GM18907 (cell line): Measurements from ENCODE around the gene CA14.
"Not testable (repeated sequence)": the region's sequence is repeated elsewhere in the genome, so short reads cannot be mapped to it uniquely, and the experiment has no call there.

Experiments used
- ATAC-seq: cut with Tn5 transposase; IDR thresholded peaks from one replicate; pipeline ENCODE4 v1.9.1; 2021; ENCODE audit warnings: mild to moderate bottlenecking, moderate library complexity; ENCODE audit not compliant: unreplicated experiment

Gene CA14

GRCh38 chr1:150280138-150280707, 22.6 kb downstream of the CA14 start:
- no peak for ATAC-seq

DNA sequence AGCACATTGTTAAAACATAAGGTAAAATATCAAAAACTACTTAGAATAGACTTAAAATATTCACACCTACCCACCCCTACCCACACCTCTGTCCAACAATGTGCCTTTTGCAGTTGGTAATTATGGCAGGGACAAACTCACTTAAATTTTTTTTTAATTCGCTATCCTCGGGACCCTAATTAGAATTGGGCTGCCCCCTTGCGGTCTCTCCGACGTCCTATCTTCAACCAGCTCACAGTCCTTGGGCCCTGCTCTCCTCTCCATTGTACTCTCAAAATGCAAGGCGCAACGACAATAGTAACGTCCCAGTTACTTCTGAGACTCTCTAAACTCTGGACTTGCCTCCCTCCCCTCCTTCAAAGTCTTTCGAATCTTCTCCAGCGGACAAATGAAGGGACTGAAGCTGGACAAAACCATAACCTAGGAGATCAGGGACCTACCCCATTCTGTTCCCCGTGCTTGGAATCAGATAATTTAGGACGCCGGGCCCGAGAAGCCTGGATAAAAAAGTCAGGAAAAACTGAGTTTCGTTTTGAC, 23.7 kb downstream of the CA14 start:
- ATAC-seq = no peak

DNA sequence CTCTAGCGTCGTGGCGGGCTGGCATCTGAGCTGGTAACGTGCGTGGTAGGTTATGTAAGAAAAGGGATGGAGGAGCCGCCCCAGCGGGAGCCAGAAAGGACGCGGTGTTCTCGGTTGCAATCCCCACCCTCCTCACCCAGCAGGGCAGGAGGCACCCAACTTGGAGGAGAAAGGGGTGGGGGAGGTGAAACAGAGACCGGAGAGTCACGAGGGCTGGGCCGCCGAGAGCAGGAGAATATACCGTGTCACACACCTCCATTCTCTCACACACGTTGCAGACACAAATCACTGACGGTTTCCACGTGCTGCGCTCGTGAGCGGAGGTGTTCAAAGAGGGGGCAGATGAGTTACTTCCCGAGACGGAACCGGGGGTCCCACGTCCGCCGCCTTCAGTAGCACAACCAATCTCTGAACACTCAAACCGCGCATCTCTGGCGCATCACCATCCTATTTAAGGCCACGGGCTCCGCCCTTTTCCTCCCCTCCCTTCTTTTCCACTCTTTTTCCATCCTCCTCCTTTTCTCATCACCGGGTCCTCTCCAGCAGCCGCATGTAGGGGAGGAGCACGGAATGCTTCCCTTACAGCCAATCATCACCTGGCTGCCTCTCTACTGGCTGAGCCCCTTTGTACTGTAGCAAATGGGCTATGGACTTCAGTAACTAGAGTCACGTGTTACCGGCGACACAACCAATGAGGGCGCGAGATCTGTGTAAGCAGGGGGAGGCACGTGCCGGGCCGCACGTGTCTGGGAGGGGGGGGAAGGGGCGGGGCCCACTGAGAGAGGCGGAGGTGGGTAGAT, 24.4 kb downstream of the CA14 start, which contains the start of gene CIART:
CIART (plus strand) TSS at position 797 of the 800 bp plus-strand sequence. CDS start 714 bp downstream, outside the sequence.
- peak; percentile 80 for ATAC-seq

DNA sequence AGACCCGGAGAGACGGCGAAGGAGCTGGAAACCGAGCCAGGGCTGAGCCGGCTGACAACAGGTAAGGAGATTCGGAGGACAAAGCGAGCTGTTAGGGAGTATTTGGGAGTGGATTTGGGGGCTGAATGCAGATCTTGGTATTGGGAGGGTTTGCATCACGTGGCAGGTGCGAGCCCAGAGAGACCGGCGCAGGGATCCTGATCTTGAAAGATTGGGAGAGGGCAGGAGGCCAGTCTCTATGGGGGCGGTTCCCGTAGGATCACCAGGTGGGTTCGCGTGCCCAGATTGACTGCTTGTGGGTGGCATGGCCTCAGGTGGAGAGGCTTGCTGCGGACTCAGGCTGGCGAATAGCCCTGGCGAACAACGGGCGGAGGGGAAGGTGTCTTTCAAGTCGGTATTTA, 25.0 kb downstream of the CA14 start:
- ATAC-seq = no peak

GRCh38 chr1:150283260-150283659, 25.7 kb downstream of the CA14 start:
- ATAC-seq = no peak

GRCh38 chr1:150288382-150288781, 30.8 kb downstream of the CA14 start:
- no peak for ATAC-seq

GRCh38 chr1:150288822-150289221, 31.2 kb downstream of the CA14 start:
- ATAC-seq = no peak

DNA sequence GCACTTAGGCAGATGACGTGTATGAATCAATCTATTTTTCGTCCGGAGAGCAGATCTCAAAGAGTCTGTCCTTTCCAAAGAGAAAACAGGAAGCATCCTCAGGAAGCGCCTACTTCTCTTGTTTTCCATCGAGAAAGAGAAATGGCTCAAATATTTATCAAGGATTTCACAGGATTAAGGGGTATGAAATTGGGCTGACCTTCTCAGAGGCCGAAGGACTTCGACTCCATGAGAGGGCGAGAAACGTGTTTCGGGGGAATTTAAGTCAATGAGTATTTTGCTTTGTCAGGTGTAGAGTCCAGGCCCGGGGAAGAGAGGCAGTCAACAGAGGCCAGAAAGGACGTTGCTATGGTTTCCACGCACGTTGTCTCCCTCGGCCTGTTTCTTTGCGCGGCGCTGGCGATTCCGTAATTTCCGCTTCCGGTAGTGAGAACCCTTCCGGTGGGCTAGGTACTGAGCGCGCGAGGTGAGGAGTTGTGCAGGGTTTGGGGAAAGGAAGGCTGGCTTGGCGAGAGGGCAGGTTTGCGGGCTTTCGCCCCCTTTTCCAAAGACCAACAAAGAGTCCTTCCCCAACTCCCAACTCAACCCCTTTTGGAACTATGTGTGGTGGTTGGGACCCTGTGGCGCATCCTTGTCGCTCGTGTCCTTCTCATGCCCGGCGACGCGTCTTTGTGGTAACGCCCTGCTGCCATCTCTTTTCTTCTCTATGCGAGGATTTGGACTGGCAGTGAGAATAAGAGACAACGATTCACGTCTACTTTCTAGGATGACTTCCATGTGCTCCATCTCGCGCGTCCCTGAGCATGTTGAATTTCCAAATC, 36.1 kb downstream of the CA14 start, which contains the start of gene MRPS21:
MRPS21 (plus strand) TSS at position 429 of the 821 bp plus-strand sequence. CDS start 506 bp downstream, outside the sequence.
- peak; percentile 94 for ATAC-seq

- no peak for ATAC-seq
Measured at GRCh38 chr1:150295476-150295875, 37.9 kb downstream of the CA14 start.

DNA sequence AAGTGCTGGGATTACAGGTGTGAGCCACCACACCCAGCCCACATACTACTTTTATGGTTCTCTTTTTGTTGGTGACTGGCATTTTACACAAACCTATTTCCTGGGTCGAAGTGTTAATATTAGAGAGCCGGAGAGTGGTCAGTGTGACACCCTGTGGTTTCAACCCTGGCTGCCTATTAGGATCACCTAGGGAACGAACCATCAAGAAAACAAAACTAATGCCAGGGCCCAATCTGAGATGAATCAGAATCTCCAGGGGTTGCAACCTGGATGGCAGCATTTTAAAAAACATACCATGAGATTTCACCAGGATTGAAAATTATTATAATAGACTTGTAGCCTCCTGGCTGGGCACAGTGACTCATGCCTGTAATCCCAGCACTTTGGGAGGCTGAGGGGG, 42.1 kb downstream of the CA14 start:
- ATAC-seq = no peak

DNA sequence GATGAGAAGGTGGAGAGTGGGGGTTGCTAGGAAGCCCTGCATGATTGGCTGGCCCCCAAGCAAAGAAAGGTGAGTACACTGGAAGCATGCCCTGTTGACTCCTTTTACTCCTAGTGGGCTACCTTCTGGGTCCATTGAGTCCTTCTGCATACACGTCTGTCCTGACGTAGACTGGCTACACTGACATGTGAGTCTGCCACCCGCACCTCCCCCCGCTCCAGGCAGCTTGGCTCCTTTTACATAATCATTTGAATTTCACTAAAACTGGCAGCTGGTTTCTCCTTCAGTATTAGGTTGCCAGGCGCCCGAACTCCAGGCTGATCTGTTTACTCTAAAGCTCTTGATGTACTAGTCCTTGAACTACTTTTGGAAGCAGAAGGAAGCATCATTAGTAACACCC, 44.8 kb downstream of the CA14 start:
- no peak for ATAC-seq

- no peak for ATAC-seq
Measured at GRCh38 chr1:150302902-150303301, 45.3 kb downstream of the CA14 start.

GRCh38 chr1:150308585-150308984, 51.0 kb downstream of the CA14 start:
- not testable (repeated sequence) for ATAC-seq

- ATAC-seq = no peak
Measured at GRCh38 chr1:150309758-150310508, 52.4 kb downstream of the CA14 start.

- ATAC-seq = no peak
Measured at GRCh38 chr1:150311762-150312161, 54.2 kb downstream of the CA14 start.
